ENCODE results near the gene NFATC2. TPM values are rescaled to one million over a fixed set of nuclear protein-coding genes. Genes with fewer than 3 reads are reported as not detected.

The NFATC2 gene
- total RNA-seq, 1 experiment from 2014 or later = 0.61 TPM

- no peak overlapping the region for H2BK12ac ChIP-seq (ENCODE audit: insufficient read length, low read depth, low read length)
- no peak overlapping the region for H2AFZ ChIP-seq (ENCODE audit: low read length)
- H4K5ac ChIP-seq (ENCODE audit: insufficient read length, low read depth, low read length) = no peak overlapping the region
- no peaks in the 10 kb centered on the region for H3K23me2 ChIP-seq (ENCODE audit: insufficient read length, low read depth, low read length, poor library complexity, severe bottlenecking)
- H3K4me2 ChIP-seq (ENCODE audit: insufficient read depth, insufficient read length, low read length) = no peak overlapping the region
- Mint-ChIP-seq H3K4me1 (peaks cover 8 to 12% of the 10 kb centered on the region in 2 experiments), H3K9me3 (no peaks in the 10 kb centered on the region), H3K27me3 (ENCODE audit: low read depth) (peaks cover 3% of the 10 kb centered on the region; the same call in 1 of the 2 replicates), H3K27ac (no peak overlapping the region; a peak in 1 of 7 replicates), H3K36me3 (ENCODE audit: insufficient read depth in 1 of 3, low read depth in 3 of 3) (no peaks in the 10 kb centered on the region; a peak in 1 of 7 replicates), H3K4me3 (no peak overlapping the region)
- H3K18ac ChIP-seq (ENCODE audit: insufficient read length, low read depth, low read length) = no peak overlapping the region
- H4K91ac ChIP-seq (ENCODE audit: insufficient read length, low read depth, low read length) = no peak overlapping the region
- H4K8ac ChIP-seq (replicated peaks; ENCODE audit: insufficient read length, low read depth, low read length) = no peak overlapping the region
- no peaks in the 10 kb centered on the region for H3K27me3 ChIP-seq (ENCODE audit: insufficient read depth, low read length)
- no peak overlapping the region for H2AK5ac ChIP-seq (ENCODE audit: insufficient read length, low read length)
- no peaks in the 10 kb centered on the region for H3K79me1 ChIP-seq (ENCODE audit: insufficient read depth, low read depth, low read length, poor library complexity, severe bottlenecking)
- no peak overlapping the region for H3K4ac ChIP-seq (ENCODE audit: low read depth, low read length)
- no CpG with 5 or more reads among the region's 3 CpGs for WGBS (ENCODE audit: extremely low coverage, insufficient read length, low lambda C conversion rate)
- no peak overlapping the region for H2BK15ac ChIP-seq (ENCODE audit: low read depth, low read length)
- no peak overlapping the region for H3K9ac ChIP-seq (ENCODE audit: extremely low read depth, insufficient read length, low read length)
- H3K9me3 ChIP-seq (ENCODE audit: control insufficient read depth, low read depth, low read length) = no peaks in the 10 kb centered on the region
- H3K56ac ChIP-seq (ENCODE audit: insufficient read length, low read depth, low read length) = no peak overlapping the region
- no peak overlapping the region for H3K14ac ChIP-seq (ENCODE audit: insufficient read depth, low read length)
- H3K23ac ChIP-seq (ENCODE audit: insufficient read length, low read depth, low read length) = no peak overlapping the region
- no peaks in the 10 kb centered on the region for H3K4me1 ChIP-seq (ENCODE audit: insufficient read depth, low read length)
- no peak overlapping the region for H3T11ph ChIP-seq (ENCODE audit: low read length)
- no peak overlapping the region for H2BK120ac ChIP-seq (ENCODE audit: low read depth, low read length, poor library complexity, severe bottlenecking)
- no peaks in the 10 kb centered on the region for H3K79me2 ChIP-seq (ENCODE audit: insufficient read depth, low read length)
- H2BK20ac ChIP-seq (ENCODE audit: low read depth, low read length, poor library complexity, severe bottlenecking) = no peak overlapping the region
- H3K27ac ChIP-seq (ENCODE audit: insufficient read length, low read depth, low read length) = no peak overlapping the region
- TF ChIP-seq, protein P1, sequence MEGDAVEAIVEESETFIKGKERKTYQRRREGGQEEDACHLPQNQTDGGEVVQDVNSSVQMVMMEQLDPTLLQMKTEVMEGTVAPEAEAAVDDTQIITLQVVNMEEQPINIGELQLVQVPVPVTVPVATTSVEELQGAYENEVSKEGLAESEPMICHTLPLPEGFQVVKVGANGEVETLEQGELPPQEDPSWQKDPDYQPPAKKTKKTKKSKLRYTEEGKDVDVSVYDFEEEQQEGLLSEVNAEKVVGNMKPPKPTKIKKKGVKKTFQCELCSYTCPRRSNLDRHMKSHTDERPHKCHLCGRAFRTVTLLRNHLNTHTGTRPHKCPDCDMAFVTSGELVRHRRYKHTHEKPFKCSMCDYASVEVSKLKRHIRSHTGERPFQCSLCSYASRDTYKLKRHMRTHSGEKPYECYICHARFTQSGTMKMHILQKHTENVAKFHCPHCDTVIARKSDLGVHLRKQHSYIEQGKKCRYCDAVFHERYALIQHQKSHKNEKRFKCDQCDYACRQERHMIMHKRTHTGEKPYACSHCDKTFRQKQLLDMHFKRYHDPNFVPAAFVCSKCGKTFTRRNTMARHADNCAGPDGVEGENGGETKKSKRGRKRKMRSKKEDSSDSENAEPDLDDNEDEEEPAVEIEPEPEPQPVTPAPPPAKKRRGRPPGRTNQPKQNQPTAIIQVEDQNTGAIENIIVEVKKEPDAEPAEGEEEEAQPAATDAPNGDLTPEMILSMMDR (conservative IDR thresholded peaks at IDR 0.05) = no peak
- H2BK5ac ChIP-seq (ENCODE audit: insufficient read length, low read length) = no peak overlapping the region
- H4K20me1 ChIP-seq (ENCODE audit: control insufficient read depth, insufficient read depth, insufficient read length) = no peaks in the 10 kb centered on the region
- DNase-seq = no peak
Measured at GRCh38 chr20:51470907-51471411, 71.6 kb downstream of the NFATC2 start.
